CD4-positive, alpha-beta T cell (primary cell): ENCODE measurements around the gene CYP2J2. TPM values are rescaled to one million over a fixed set of nuclear protein-coding genes. Genes with fewer than 3 reads are reported as not detected.
"Not testable (repeated sequence)": the region's sequence is repeated elsewhere in the genome, so short reads cannot be mapped to it uniquely, and the experiment has no call there.

ENCODE experiments used
- ATAC-seq: fragments of 200-7000 bp; cut with Tn5 transposase; one replicate; pipeline ENCODE4 v1.10.0; 2022; ENCODE audit warnings: mild to moderate bottlenecking; ENCODE audit not compliant: poor library complexity
- CTCF ChIA-PET: fragments of 350-600 bp; sonication (Branson Sonifier 250); formaldehyde crosslinking; loops from one replicate; lab custom pipeline; 2021; ENCODE audit warnings: antibody characterized with exemption, inconsistent platforms; lab: Charles Lee
- POLR2A ChIA-PET: fragments of 350-600 bp; sonication (Branson Sonifier 250); formaldehyde crosslinking; loops from one replicate; lab custom pipeline; 2021; ENCODE audit warnings: antibody characterized with exemption, inconsistent platforms; lab: Charles Lee
- DNase-seq, 14 experiments: peaks; one replicate each; pipeline ENCODE4 v3.0.0-alpha.2; 2013 to 2020; ENCODE audit warnings: mixed read lengths in 2 of 14
- H3K27ac ChIP-seq, 2 donors: one replicate each; pipeline versions ENCODE4 v1.5.1 to v1.7.0; 2013; ENCODE audit warnings: low read length in 2 of 2, low read depth in 1 of 2, mild to moderate bottlenecking in 1 of 2
- H3K27me3 ChIP-seq, 2 experiments: 1 replicate in 1 of 2; 2 replicates in 1 of 2; pipeline versions ENCODE4 v1.6.1 to v1.7.0; 2013; ENCODE audit warnings: low read length in 2 of 2, control low read depth in 1 of 2, mild to moderate bottlenecking in 1 of 2, moderate library complexity in 1 of 2; ENCODE audit not compliant: insufficient read depth in 2 of 2, control insufficient read depth in 1 of 2
- H3K36me3 ChIP-seq: one replicate; pipeline ENCODE4 v1.6.1; 2013; ENCODE audit warnings: low read length, control low read depth; ENCODE audit not compliant: insufficient read depth
- H3K4me1 ChIP-seq: one replicate; pipeline ENCODE4 v1.6.1; 2013; ENCODE audit warnings: low read length, control low read depth; ENCODE audit not compliant: insufficient read depth
- H3K4me3 ChIP-seq: one replicate; pipeline ENCODE4 v1.5.1; 2013; ENCODE audit warnings: mild to moderate bottlenecking, low read length, moderate library complexity
- H3K9me3 ChIP-seq, 2 experiments: 1 replicate in 1 of 2; 2 replicates in 1 of 2; pipeline versions ENCODE4 v1.6.1 to v1.7.0; 2013; ENCODE audit warnings: low read length in 2 of 2, mild to moderate bottlenecking in 2 of 2, control low read depth in 1 of 2, moderate library complexity in 1 of 2; ENCODE audit not compliant: control insufficient read depth in 1 of 2, insufficient read depth in 1 of 2
- H3K27ac Mint-ChIP-seq: one replicate; pipeline ENCODE4 v1.8.0; 2020; ENCODE audit warnings: mixed read lengths
- H3K27me3 Mint-ChIP-seq: one replicate; pipeline ENCODE4 v1.8.0; 2021; ENCODE audit warnings: mixed read lengths
- H3K36me3 Mint-ChIP-seq: one replicate; pipeline ENCODE4 v1.8.0; 2021; ENCODE audit warnings: low read depth, mixed read lengths
- H3K4me1 Mint-ChIP-seq: one replicate; pipeline ENCODE4 v1.8.0; 2021; ENCODE audit warnings: low read depth, mixed read lengths
- H3K4me3 Mint-ChIP-seq: one replicate; pipeline ENCODE4 v1.8.0; 2020; ENCODE audit warnings: mild to moderate bottlenecking, mixed read lengths
- H3K9me3 Mint-ChIP-seq: one replicate; pipeline ENCODE4 v1.8.0; 2020; ENCODE audit warnings: mixed read lengths
- CTCF ChIP-seq: fragments of 200-600 bp; IDR thresholded peaks from one replicate; pipeline ENCODE4 v1.8.0; 2022; ENCODE audit warnings: antibody characterized with exemption, mild to moderate bottlenecking
- intact Hi-C, 2 experiments: fragments of 100-400 bp; cut with DNase I in 1 of 2; cut with micrococcal nuclease in 1 of 2; formaldehyde crosslinking; loops; one replicate each; pipeline versions ENCODE4 v1.15.1 to v1.9.0; 2023 to 2025; cut with DNase I, micrococcal nuclease
- total RNA-seq, 174 experiments: library from RNA in 2 of 174; stranded (reverse) in 2 of 174; gene quantifications; one replicate each; pipeline ENCODE4 v1.2.3 and lab custom pipeline; 2021 to 2026

Gene CYP2J2
- total RNA-seq, 2 experiments from 2014 or later = 0.28 to 0.33 TPM

GRCh38 chr1:59928996-59929395 lies 2.4 kb upstream of the CYP2J2 start:
- Mint-ChIP-seq H3K4me3 (no peak overlapping the region), H3K4me1 (peaks cover 15% of the 10 kb centered on the region), H3K36me3 (peaks cover 5% of the 10 kb centered on the region), H3K27me3 (peaks cover 45% of the 10 kb centered on the region), H3K27ac (no peak overlapping the region), H3K9me3 (peaks cover 2% of the 10 kb centered on the region)
- intact Hi-C loops = no loop called here
- Histone ChIP-seq H3K27ac (no peak overlapping the region), H3K9me3 (peaks cover 0 to 5% of the 10 kb centered on the region in 2 experiments), H3K4me1 (peaks cover 4% of the 10 kb centered on the region), H3K27me3 (peaks cover 8 to 35% of the 10 kb centered on the region in 2 experiments), H3K36me3 (no peaks in the 10 kb centered on the region), H3K4me3 (no peak overlapping the region)
- DNase-seq = no peak
- no peak for TF ChIP-seq CTCF
- ChIA-PET CTCF (no interaction called here), POLR2A (no interaction called here)
- ATAC-seq = no peak

GRCh38 chr1:59927213-59927612 lies 640 bp upstream of the CYP2J2 start:
- DNase-seq (no peak), ATAC-seq (no peak)
- peaks cover 4% of the 10 kb centered on the region for H3K4me1 ChIP-seq
- no peak overlapping the region for H3K27ac ChIP-seq
- H3K9me3 ChIP-seq = peaks cover 0 to 10% of the 10 kb centered on the region in 2 experiments
- POLR2A ChIA-PET = interaction anchor here (0.9 kb wide), 1 partner anchor 1124 kb away, joined by 3 read pairs; no protein-coding TSS in a partner anchor
- peaks cover 8 to 29% of the 10 kb centered on the region in 2 experiments for H3K27me3 ChIP-seq
- H3K36me3 ChIP-seq = no peaks in the 10 kb centered on the region
- peaks cover 32% of the 10 kb centered on the region for H3K27me3 Mint-ChIP-seq
- peaks cover 2% of the 10 kb centered on the region for H3K9me3 Mint-ChIP-seq
- peaks cover 15% of the 10 kb centered on the region for H3K4me1 Mint-ChIP-seq
- H3K27ac Mint-ChIP-seq = no peak overlapping the region
- no peak overlapping the region for H3K4me3 ChIP-seq
- no peak for TF ChIP-seq CTCF
- H3K36me3 Mint-ChIP-seq = peaks cover 5% of the 10 kb centered on the region
- CTCF ChIA-PET = interaction anchor here (1.6 kb wide), 1 partner anchor 20 kb away, joined by 5 read pairs; no protein-coding TSS in a partner anchor
- intact Hi-C loops = no loop called here
- H3K4me3 Mint-ChIP-seq = peak overlapping the region; percentile 93

GRCh38 chr1:59924653-59925052 lies 1.9 kb downstream of the CYP2J2 start:
- H3K9me3 Mint-ChIP-seq = peaks cover 2% of the 10 kb centered on the region
- TF ChIP-seq CTCF = no peak
- peaks cover 15% of the 10 kb centered on the region for H3K4me1 Mint-ChIP-seq
- Histone ChIP-seq H3K9me3 (peaks cover 0 to 10% of the 10 kb centered on the region in 2 experiments), H3K4me3 (no peak overlapping the region), H3K27ac (no peak overlapping the region), H3K36me3 (no peaks in the 10 kb centered on the region), H3K4me1 (peaks cover 4% of the 10 kb centered on the region), H3K27me3 (peaks cover 8 to 23% of the 10 kb centered on the region in 2 experiments)
- ChIA-PET CTCF (interaction anchor here (1.7 kb wide), 1 partner anchor 23 kb away, joined by 5 read pairs; no protein-coding TSS in a partner anchor), POLR2A (no interaction called here)
- DNase-seq = no peak
- no peak for ATAC-seq
- no peak overlapping the region for H3K27ac Mint-ChIP-seq
- intact Hi-C loops = no loop called here
- H3K4me3 Mint-ChIP-seq = peak overlapping the region; percentile 36
- peaks cover 23% of the 10 kb centered on the region for H3K27me3 Mint-ChIP-seq
- H3K36me3 Mint-ChIP-seq = peaks cover 5% of the 10 kb centered on the region

- H3K27ac ChIP-seq, H3K27me3 Mint-ChIP-seq, H3K9me3 Mint-ChIP-seq, ATAC-seq, POLR2A ChIA-PET, H3K36me3 ChIP-seq, H3K4me1 Mint-ChIP-seq, H3K4me3 ChIP-seq, H3K27me3 ChIP-seq, H3K4me3 Mint-ChIP-seq, intact Hi-C loops, H3K4me1 ChIP-seq, H3K36me3 Mint-ChIP-seq, CTCF ChIA-PET, H3K27ac Mint-ChIP-seq, DNase-seq, H3K9me3 ChIP-seq: not testable (repeated sequence)
Observed at GRCh38 chr1:59921258-59921899, 5.2 kb downstream of the CYP2J2 start.
